ENCODE measurements around the gene DDX31. TPM values are rescaled to one million over a fixed set of nuclear protein-coding genes. Genes with fewer than 3 reads are reported as not detected.

DDX31 gene
- total and polyA plus RNA-seq, 9 of the 15 experiments (the other 6 are each of a cell fraction or from before 2014, with no cell fraction given): 11.9 to 24.6 (median 22.2) TPM

DNA sequence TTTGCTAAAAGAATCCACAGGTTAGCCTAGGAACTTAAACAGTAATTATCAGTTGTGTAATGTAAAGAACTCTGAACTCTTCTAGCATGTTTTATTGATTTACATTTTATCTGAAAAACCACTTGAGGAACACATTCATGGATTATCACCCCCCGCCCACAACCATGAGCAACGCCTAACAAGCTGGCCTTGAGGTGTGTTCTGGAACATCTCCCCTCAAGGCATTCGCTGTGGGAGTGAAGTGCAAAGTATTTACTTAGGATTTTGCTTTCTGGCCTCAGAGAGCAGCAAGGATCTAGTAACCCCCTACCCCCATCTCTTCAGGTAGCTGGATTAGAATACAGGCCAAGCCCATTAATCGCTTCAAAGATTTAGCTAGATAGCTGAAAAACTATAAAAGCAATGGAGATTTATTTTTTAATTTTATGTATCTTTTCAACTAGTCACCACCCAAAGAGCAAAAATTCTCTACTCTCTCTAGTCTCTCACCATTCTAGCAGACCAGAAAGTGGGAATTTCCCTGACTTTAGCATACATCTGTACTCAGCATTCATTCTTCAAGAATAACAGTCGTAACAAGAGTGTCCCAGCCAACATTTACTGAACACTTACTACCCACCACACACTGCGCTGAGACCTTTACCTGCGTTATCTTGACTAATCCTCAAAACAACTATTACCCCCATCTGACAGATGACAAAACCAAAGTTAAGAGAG, 37.2 kb downstream of the DDX31 start (continued):
- TF ChIP-seq, protein P1, sequence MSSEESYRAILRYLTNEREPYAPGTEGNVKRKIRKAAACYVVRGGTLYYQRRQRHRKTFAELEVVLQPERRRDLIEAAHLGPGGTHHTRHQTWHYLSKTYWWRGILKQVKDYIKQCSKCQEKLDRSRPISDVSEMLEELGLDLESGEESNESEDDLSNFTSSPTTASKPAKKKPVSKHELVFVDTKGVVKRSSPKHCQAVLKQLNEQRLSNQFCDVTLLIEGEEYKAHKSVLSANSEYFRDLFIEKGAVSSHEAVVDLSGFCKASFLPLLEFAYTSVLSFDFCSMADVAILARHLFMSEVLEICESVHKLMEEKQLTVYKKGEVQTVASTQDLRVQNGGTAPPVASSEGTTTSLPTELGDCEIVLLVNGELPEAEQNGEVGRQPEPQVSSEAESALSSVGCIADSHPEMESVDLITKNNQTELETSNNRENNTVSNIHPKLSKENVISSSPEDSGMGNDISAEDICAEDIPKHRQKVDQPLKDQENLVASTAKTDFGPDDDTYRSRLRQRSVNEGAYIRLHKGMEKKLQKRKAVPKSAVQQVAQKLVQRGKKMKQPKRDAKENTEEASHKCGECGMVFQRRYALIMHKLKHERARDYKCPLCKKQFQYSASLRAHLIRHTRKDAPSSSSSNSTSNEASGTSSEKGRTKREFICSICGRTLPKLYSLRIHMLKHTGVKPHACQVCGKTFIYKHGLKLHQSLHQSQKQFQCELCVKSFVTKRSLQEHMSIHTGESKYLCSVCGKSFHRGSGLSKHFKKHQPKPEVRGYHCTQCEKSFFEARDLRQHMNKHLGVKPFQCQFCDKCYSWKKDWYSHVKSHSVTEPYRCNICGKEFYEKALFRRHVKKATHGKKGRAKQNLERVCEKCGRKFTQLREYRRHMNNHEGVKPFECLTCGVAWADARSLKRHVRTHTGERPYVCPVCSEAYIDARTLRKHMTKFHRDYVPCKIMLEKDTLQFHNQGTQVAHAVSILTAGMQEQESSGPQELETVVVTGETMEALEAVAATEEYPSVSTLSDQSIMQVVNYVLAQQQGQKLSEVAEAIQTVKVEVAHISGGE (CRISPR knock-in tag; IDR thresholded peaks at IDR 0.05): no peak
- TF ChIP-seq RBM17 (IDR thresholded peaks at IDR 0.05; ENCODE audit: borderline replicate concordance, low read depth, low read length) (no peak), NELFE (IDR thresholded peaks at IDR 0.05; ENCODE audit: insufficient read depth, insufficient read length) (no peak), CSDE1 (IDR thresholded peaks at IDR 0.05) (no peak)

DNA sequence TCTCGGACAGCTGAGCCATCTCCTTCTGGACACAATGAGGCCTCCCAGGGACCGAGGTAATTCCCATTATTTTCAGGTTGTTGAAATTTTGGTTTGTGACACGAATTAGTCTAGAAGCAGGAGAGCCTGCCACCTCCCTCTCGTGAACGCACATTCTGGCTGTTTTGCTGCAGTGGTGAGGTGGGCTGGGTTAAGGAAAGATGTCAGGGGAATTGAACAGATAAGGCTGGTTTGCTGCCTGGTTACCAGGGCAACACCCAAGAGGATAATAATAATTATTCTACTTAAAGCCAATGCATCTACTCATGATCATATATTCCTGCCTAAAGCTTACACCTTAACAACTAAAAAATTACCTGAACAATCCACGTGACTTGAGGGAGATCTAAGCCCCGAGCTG, 38.1 kb downstream of the DDX31 start:
- intact Hi-C loops (cut with micrococcal nuclease): no loop called here
- Histone ChIP-seq H3K4me2 (ENCODE audit: insufficient read depth, low read length) (no peak overlapping the region), H4K20me1 (replicated peaks; ENCODE audit: control insufficient read depth, insufficient read depth, low read length) (0 out of 2 replicates have a peak, but pooled peaks cover 4% of the 10 kb centered on the region), H3K4me3 (no peak overlapping the region), H3K27me3 (ENCODE audit: control insufficient read depth in 2 of 2, insufficient read depth in 2 of 2, low read length in 2 of 2) (no peaks in the 10 kb centered on the region), H3K4me1 (replicated peaks in 1 of 2; ENCODE audit: control insufficient read depth in 2 of 2, insufficient read depth in 2 of 2, low read length in 2 of 2) (no peaks in the 10 kb centered on the region), H3K79me2 (ENCODE audit: control insufficient read depth, insufficient read depth, low read length) (no peaks in the 10 kb centered on the region), H3K9me1 (ENCODE audit: control insufficient read depth, insufficient read depth, low read length) (no peaks in the 10 kb centered on the region), H3K9me3 (replicated peaks; ENCODE audit: control insufficient read depth, insufficient read depth, low read depth, low read length) (no peaks in the 10 kb centered on the region), H3K27ac (ENCODE audit: extremely low read depth, low read depth, low read length) (no peak overlapping the region), H3K9ac (ENCODE audit: insufficient read depth in 1 of 2, low read depth in 2 of 2, low read length in 2 of 2) (no peak overlapping the region), H2AFZ (ENCODE audit: low read depth, low read length) (no peak overlapping the region), H3K36me3 (ENCODE audit: control insufficient read depth, insufficient read depth, low read length) (peaks cover 82% of the 10 kb centered on the region; the same call in 2 of the 3 replicates)
- no TSS peak for BruUV-seq (replicated peaks)
- ChIA-PET POLR2A (no interaction called here), CTCF (ENCODE audit: low intra/inter-chr PET ratio) (no interaction called here)
- 84% methylated on average over 7 of the region's 7 CpGs for WGBS (ENCODE audit: insufficient coverage, low coverage, missing lambda C conversion rate)
- in situ Hi-C loops (cut with MboI): no loop called here
- TF ChIP-seq HMG20A (CRISPR knock-in tag; conservative IDR thresholded peaks at IDR 0.05) (no peak), RFX1 (IDR thresholded peaks at IDR 0.05) (peak; percentile 21; the same call in 1 of the 2 replicates)
- TF ChIP-seq, protein P2, sequence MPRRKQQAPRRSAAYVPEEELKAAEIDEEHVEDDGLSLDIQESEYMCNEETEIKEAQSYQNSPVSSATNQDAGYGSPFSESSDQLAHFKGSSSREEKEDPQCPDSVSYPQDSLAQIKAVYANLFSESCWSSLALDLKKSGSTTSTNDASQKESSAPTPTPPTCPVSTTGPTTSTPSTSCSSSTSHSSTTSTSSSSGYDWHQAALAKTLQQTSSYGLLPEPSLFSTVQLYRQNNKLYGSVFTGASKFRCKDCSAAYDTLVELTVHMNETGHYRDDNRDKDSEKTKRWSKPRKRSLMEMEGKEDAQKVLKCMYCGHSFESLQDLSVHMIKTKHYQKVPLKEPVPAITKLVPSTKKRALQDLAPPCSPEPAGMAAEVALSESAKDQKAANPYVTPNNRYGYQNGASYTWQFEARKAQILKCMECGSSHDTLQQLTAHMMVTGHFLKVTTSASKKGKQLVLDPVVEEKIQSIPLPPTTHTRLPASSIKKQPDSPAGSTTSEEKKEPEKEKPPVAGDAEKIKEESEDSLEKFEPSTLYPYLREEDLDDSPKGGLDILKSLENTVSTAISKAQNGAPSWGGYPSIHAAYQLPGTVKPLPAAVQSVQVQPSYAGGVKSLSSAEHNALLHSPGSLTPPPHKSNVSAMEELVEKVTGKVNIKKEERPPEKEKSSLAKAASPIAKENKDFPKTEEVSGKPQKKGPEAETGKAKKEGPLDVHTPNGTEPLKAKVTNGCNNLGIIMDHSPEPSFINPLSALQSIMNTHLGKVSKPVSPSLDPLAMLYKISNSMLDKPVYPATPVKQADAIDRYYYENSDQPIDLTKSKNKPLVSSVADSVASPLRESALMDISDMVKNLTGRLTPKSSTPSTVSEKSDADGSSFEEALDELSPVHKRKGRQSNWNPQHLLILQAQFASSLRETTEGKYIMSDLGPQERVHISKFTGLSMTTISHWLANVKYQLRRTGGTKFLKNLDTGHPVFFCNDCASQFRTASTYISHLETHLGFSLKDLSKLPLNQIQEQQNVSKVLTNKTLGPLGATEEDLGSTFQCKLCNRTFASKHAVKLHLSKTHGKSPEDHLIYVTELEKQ (CRISPR knock-in tag; IDR thresholded peaks at IDR 0.05): no peak
- ATAC-seq (no peak), DNase-seq (ENCODE audit: extremely low read depth in 1 of 4, low spot score in 3 of 4) (no peak), FAIRE-seq (no peak)
